Activated CD8-positive, alpha-beta memory T cell treated with anti-CD3 and anti-CD28 coated beads for 48 hours (primary cell): ENCODE measurements around the gene PTAFR.

Source experiments
- DNase-seq, 3 experiments: peaks; one replicate each; pipeline ENCODE4 v3.0.0-alpha.2; 2020; ENCODE audit warnings: low read depth in 2 of 3, low spot score in 2 of 3

Gene PTAFR

DNA sequence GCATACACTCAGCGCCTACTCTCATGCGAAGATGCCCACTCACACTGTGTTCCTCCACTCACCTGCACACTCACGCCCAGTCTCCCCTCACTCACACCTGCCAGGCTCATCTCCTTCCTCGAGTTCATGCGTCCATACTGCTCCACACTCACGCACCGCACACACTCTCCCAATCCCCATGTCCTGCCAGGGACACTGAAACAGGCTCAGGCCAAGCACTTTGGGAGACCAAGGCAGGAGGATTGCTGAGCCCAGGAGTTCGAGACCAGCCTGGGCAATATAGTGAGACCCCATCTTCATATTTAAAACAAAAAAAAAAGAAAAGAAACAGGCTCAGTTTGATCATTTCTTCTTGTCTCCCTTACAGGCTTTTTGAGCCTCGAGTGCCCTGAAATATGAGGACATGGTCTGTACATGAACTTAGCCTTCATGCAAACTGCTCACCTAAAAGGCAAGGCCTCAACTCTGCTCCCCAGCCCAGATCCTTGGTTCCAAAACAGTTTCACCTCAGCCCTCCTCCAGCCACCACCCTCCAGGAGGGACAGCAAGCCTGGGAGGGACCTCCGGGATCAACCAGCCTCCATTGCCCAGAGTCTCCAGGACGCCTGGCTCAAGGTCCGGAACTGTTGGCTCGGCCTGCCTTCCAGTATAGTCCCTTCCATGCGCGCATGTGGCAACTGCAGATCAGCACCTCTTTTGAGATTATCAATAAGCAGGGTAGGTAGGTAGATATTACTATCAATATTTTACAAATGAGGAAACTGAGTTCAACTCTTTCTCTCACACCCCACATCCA, 2.4 kb upstream of the PTAFR start:
- no peak for DNase-seq

DNA sequence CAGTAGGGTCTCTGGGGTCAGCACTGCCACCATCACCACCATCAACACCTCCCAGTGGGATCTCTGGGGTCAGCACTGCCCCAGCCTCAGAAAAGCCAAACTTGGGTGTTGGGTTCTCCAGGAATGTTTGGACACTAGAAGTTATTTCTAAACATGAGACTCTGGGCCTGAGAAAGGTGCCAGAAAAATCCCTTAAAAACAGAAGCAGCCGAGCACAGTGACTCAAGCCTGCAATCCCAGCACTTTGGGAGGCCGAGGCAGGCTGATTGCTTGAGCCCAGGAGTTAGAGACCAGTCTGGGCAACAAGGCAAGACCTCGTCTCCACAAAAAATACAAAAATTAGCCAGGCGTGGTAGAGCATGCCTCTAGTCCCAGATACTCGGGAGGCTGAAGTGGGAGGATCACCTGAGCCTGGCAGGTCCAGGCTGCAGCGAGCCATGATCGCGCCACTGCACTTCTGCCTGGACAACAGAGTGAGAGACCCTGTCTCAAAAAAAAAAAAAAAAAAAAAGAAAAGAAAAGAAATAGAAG, 470 bp downstream of the PTAFR start:
- DNase-seq, result no peak

DNA sequence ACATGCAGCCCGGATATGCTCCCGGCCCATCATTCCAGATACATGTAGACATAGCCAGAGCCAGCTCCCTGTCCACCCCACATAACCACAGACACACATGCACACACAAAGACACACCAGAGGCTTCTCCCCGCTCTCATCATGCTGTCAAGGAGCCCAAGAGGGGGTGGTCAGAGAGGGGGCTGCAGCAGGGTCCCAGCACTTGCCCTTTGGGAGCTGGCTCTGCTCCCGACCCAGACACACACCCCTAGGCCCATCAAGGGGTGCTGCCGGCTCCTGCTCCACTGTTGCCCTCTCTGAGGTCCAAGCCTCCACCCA, 2.6 kb downstream of the PTAFR start:
- no peak for DNase-seq

- no peak for DNase-seq
Observed at GRCh38 chr1:28173151-28173979, 3.1 kb downstream of the PTAFR start.

- DNase-seq, result no peak
Observed at GRCh38 chr1:28172713-28173150, 3.8 kb downstream of the PTAFR start.

DNA sequence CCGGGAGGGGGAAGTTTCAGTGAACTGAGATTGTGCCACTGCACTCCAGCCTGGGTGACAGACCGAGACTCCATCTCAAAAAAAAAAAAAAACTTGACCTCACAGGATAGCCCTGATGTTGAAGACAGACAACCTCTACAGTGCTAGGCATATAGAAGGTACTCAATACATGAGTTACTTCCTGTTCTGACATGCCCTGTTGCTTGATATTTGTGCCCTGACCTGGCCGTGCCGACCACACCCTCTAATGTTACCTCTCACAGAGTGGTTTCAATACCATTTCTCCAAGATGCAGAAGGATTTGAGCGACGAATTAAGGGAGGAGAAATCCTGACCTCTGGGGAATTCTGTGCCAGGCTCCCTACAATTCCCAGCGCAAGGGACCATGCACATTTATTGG, 5.2 kb downstream of the PTAFR start:
- no peak for DNase-seq

GRCh38 chr1:28170001-28170596, 6.4 kb downstream of the PTAFR start:
- no peak for DNase-seq

- DNase-seq, result no peak
Observed at GRCh38 chr1:28163496-28164161, 12.9 kb downstream of the PTAFR start.

GRCh38 chr1:28162151-28162550, 14.3 kb downstream of the PTAFR start:
- DNase-seq, result no peak

DNA sequence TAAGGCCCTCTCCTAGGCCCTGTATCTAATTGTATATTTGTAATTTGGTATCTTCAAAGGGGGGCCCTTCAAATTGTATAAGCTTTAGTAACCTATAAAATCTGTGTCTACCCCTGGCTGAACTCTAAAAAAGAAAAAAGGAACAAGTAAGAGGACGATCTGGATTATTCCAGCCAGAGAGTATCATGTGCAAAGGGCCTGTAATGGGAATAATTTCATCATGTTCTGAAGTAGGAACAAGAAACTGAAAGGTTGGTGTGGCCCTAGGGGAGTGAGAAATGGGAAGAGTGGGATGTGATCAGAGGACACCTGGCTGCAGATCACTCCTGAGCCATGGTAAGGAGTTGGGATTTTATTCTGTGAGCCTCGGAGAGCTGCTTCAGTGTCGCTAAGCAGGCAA, 14.7 kb downstream of the PTAFR start:
- no peak for DNase-seq

DNA sequence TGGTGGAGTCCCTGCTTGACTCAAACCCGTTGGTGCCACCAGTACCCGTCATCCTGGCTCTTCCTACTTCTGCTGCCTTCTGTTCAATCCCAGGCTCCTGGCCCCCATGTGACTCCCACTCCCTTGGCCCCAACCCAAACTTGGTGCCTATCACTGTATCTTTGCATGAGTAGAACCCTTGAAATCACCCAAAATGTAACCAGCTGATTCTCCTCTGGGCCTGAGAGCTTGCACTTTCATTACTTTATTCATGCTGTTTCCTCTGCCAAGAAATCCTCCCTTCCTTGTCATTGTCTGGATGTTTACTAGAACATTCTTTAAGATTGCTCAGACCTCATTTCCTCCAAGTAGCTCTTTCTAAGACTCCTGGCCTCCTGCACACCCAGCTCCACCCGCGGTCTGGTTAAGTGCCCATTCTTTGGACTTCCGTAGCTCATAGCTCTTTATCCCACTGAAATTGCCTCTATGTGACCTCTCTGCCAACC, 15.7 kb downstream of the PTAFR start:
- no peak for DNase-seq

DNA sequence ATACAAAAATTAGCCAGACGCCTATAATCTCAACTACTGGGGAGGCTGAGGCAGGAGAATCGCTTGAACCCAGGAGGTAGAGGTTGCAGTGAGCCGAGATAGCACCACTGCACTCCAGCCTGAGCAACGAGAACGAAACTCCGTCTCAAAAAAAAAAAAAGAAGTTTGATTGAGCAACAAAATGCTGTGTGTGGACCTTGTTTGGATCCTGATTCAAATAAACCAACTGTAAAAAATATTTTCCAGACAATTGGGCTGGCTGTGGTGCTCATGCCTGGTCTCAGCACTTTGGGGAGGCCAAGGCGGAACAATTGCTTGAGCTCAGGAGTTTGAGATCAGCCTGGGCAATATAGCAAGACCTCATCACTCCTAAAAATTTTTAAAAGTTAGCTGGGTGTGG, 16.8 kb downstream of the PTAFR start:
- DNase-seq, result no peak

DNA sequence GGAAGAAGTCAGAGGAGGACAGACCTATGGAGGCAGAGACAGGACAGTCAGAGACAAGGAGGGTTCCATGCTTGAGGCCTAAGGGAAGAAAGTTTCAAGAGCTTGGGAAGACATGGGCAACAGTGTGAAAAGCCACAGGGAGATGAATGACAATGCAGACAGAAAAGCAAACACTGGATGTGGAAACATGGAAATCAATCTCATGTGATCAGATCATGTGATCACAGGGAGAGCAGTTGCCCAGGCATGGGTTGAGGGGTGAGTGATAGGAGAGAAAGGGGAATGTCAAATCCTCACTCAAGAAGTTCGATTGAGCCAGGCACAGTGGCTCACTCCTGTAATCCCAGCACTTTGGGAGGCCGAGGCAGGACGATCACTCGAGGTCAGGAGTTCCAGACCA, 17.2 kb downstream of the PTAFR start:
- DNase-seq, result no peak

- DNase-seq, result no peak
Observed at GRCh38 chr1:28157894-28158293, 18.6 kb downstream of the PTAFR start.

DNA sequence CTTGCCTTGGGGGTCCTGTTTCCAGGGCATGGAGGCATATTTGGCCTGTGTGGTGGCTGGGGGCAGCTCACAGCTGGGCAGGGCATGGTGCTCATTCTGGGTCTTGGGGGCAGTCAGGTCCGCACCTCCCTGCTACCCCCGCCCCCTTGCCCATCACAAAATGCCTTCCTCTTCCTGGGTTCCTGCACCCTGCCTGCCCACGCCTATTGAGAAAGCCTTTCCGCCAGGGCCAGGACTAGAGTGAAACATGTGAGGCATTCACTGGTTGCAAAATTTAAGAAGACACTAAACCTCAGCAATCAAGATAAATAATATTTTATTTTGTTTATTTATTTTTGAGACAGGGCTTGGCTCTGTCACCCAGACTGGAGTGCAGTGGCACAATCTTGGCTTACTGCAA, 19.7 kb downstream of the PTAFR start:
- no peak for DNase-seq

- DNase-seq, result no peak
Observed at GRCh38 chr1:28155628-28156027, 20.9 kb downstream of the PTAFR start.

DNA sequence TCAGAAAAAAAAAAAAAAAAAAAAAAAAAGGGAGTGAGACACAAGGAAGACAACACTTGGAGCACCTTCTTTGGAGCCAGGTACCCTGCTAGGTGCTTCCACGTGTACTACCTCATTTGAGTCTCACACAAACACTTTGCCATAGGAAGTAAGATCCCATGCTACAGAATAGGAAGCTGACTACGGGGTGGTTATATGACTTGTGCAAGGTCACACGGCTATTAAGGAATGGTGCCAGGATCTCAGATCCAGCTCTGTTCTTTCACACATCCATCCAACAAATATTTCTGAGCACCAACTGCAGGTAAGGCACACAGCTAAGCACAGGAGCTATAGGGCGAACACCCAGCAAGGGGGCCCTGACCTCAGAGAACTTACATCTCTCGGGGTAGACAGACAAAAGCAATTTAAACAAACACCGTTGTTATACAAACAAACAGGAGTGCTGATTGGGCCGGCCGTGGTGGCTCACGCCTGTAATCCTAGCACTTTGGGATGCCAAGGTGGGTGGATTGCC, 22.4 kb downstream of the PTAFR start:
- no peak for DNase-seq

DNA sequence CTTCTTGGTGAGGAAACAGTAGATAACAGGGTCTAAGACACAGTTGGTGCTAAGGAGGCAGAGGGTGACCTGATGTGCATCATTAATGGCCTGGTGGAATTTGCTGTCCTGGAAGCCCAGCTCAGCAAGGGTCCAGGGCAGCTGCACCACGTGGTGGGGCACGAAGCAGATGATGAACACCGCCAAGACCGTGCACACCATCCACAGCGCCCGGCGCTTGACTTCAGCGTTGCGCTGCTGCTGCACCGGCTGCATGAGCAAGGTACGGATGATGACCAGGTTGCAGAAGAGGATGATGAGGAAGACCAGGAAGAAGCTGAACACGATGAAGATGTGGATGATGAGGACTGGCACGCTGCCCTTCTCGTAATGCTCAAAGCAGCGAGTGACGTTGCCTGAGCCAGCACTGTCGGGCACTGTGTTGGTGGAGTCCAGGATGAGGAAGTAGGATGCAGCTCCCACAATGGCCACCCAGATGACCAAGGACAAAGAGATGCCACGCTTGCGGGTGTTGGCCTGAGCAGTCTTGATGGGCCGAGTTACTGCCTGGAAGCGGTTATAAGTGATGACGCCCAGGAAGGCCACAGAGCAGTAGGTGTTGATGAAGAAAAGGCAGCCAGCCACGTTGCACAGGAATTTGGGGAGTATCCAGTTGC, 26.2 kb downstream of the PTAFR start:
- no peak for DNase-seq

DNA sequence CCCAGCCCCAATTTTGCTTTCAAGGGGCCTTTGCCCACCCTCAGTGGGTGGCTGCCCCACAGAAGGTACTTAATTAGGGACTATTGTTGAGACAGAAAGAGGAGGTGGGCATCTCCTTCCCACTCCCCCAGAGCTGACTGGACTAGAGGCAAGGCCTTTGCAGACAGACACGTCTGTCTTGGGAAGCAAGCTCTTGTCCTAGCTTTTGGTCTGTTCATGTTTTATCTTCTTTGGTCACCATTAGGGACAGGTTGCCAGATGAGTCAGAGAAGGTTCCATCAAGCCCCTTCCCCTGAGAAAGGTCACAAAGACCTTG, 27.7 kb downstream of the PTAFR start:
- no peak for DNase-seq

DNA sequence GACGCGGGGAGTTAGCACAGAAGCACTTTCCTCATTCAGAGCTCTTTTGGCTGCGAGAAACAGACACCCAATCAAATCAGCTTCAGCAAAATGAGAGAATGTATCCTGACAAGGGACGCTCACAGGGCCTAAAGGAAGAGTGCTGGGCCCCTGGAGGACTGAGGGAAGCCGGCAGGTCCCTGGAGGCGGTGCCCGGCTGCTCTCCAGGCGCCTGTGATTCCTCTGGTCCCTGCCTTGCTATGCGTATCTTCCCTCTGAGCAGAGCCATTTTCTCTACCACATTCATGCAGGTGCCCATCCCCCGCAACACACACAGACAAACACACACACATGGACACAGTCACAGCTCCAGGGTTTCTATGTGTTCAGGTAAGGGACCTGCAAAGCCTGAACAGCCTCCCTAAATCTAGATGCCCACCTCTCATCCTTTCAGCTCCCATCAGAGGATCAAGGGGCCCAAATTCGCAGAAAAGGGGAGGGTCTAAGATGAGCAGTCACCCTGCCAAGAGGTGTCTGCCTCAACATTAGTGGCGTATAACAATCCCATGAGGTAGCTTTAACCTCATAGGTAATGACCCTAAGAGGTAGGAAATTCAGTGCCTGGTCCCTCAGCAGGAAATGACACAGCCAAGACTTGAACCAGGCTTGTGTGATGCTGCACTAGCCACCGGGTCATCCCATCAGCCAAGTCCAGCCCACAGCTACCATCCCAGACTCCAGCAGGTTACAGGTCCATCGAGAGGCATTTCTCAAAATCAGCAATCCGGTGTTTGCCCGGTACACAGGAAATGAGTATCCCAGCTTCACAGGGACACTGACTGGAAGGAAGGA, 29.0 kb downstream of the PTAFR start:
- DNase-seq, result no peak
